Esophagus (tissue), 2 donors: ENCODE measurements around the gene ITFG2. TPM values are rescaled to one million over a fixed set of nuclear protein-coding genes. Genes with fewer than 3 reads are reported as not detected.

Experiments used
- H3K27ac ChIP-seq, 2 donors: one replicate each; pipeline ENCODE4 v1.5.1; 2013; ENCODE audit warnings: low read depth in 2 of 2, mild to moderate bottlenecking in 2 of 2, inconsistent platforms in 1 of 2, low read length in 1 of 2, moderate library complexity in 1 of 2
- H3K27me3 ChIP-seq, 2 donors: one replicate each; pipeline ENCODE4 v1.6.1; 2013; ENCODE audit warnings: low read length in 2 of 2, control low read depth in 1 of 2, mild to moderate bottlenecking in 1 of 2; ENCODE audit not compliant: insufficient read depth in 2 of 2, control insufficient read depth in 1 of 2
- H3K36me3 ChIP-seq, 2 donors: one replicate each; pipeline ENCODE4 v1.6.1; 2013; ENCODE audit warnings: low read length in 1 of 2; ENCODE audit not compliant: control insufficient read depth in 2 of 2, insufficient read depth in 2 of 2
- H3K4me1 ChIP-seq, 2 donors: one replicate each; pipeline ENCODE4 v1.6.1; 2013; ENCODE audit warnings: low read length in 1 of 2; ENCODE audit not compliant: control insufficient read depth in 2 of 2, insufficient read depth in 2 of 2
- H3K4me3 ChIP-seq, 2 donors: one replicate each; pipeline ENCODE4 v1.5.1; 2013; ENCODE audit warnings: low read length in 2 of 2, mild to moderate bottlenecking in 2 of 2, low read depth in 1 of 2, moderate library complexity in 1 of 2
- H3K9me3 ChIP-seq, 2 donors: one replicate each; pipeline ENCODE4 v1.6.1; 2013; ENCODE audit warnings: mild to moderate bottlenecking in 2 of 2, low read depth in 1 of 2, low read length in 1 of 2, moderate library complexity in 1 of 2; ENCODE audit not compliant: control insufficient read depth in 2 of 2, insufficient read depth in 1 of 2
- WGBS, 2 donors: extraction: QIAGEN DNeasy Blood & Tissue Kit; methylation state at CpG; one replicate each; pipeline ENCODE4 v1.1.7; 2013; 5-methylcytosine and 5-hydroxymethylcytosine counted together
- polyA plus RNA-seq, 2 donors: library from polyadenylated mRNA; stranded (reverse); fragments of 200-250 nt; gene quantifications; one replicate each; pipeline ENCODE4 v1.2.3, GENCODE V29; 2013
- donor health status: healthy with polysubstance abuse.
- donor health status: Bipolar disorder and iron deficiency.

Gene ITFG2
- polyA plus RNA-seq, 2 donors, result 19.9 to 31.2 TPM

- H3K9me3 ChIP-seq, result no peaks in the 10 kb centered on the region
- 62 to 71% methylated on average over 9 of the region's 9 CpGs for WGBS, 2 donors
- H3K27ac ChIP-seq, result no peak overlapping the region
- H3K36me3 ChIP-seq, result no peaks in the 10 kb centered on the region
- no peaks in the 10 kb centered on the region for H3K27me3 ChIP-seq
- H3K4me3 ChIP-seq, result no peak overlapping the region
- no peaks in the 10 kb centered on the region for H3K4me1 ChIP-seq
Measured at GRCh38 chr12:2841056-2841650, 28.7 kb downstream of the ITFG2 start.

GRCh38 chr12:2842948-2843347, 30.5 kb downstream of the ITFG2 start:
- H3K4me3 ChIP-seq, result no peak overlapping the region
- H3K36me3 ChIP-seq, result no peaks in the 10 kb centered on the region
- no peaks in the 10 kb centered on the region for H3K27me3 ChIP-seq
- no peaks in the 10 kb centered on the region for H3K9me3 ChIP-seq
- no peaks in the 10 kb centered on the region for H3K4me1 ChIP-seq
- no peak overlapping the region for H3K27ac ChIP-seq
- 79 to 80% methylated on average over 5 of the region's 5 CpGs for WGBS, 2 donors

DNA sequence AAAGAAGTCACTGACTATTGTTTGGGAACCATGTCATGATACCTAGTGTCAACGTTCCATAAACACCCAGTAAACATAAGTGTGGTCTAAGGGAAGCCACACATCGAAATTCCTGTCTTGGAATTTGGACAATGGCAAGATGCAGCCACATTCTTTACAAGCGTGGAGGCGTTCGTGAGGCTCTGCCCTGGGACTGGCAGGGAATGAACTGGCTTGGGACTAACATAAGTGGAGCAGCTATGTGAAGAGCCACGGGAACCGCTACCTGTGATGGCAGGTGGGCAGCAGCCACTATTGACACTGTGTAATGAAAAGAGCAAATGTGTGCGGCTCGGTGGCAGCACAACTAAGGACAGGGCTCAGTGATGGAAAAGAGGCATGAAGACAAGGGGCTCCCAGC, 32.3 kb downstream of the ITFG2 start:
- Histone ChIP-seq H3K9me3 (no peaks in the 10 kb centered on the region), H3K4me1 (no peaks in the 10 kb centered on the region), H3K27ac (no peak overlapping the region), H3K27me3 (no peaks in the 10 kb centered on the region), H3K36me3 (no peaks in the 10 kb centered on the region), H3K4me3 (no peak overlapping the region)
- 77 to 82% methylated on average over 9 of the region's 9 CpGs for WGBS, 2 donors

GRCh38 chr12:2845280-2845679, 32.8 kb downstream of the ITFG2 start:
- H3K4me3 ChIP-seq, result no peak overlapping the region
- 31 to 49% methylated on average over 6 of the region's 6 CpGs for WGBS, 2 donors
- no peaks in the 10 kb centered on the region for H3K9me3 ChIP-seq
- no peaks in the 10 kb centered on the region for H3K36me3 ChIP-seq
- H3K27me3 ChIP-seq, result no peaks in the 10 kb centered on the region
- no peak overlapping the region for H3K27ac ChIP-seq
- no peaks in the 10 kb centered on the region for H3K4me1 ChIP-seq

- Histone ChIP-seq H3K36me3 (no peaks in the 10 kb centered on the region), H3K27ac (no peak overlapping the region), H3K4me1 (no peaks in the 10 kb centered on the region), H3K27me3 (no peaks in the 10 kb centered on the region), H3K9me3 (no peaks in the 10 kb centered on the region), H3K4me3 (no peak overlapping the region)
- 91 to 94% methylated on average over 3 of the region's 3 CpGs for WGBS, 2 donors
Measured at GRCh38 chr12:2851931-2852330, 39.5 kb downstream of the ITFG2 start.

DNA sequence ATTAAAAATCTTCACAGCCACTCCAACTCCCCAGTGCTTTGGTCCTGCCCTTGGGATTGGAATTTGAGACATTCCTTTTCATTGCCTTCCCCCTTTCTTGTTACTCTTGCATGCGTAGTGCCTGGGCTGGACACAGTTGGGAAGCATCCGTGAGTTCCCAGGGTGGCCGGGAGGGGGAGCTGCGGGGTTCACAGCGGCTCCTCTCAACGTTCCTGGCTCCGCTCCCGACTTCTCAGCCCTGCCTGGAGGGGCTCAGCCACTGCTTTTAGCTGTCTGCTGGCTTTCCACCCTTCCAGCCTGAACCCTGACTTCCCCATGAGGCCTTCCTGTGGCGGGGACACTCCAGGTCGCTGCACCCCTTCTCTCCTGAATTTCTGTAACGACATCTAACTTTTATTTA, 41.2 kb downstream of the ITFG2 start:
- no peak overlapping the region for H3K4me3 ChIP-seq
- peaks cover 0 to 3% of the 10 kb centered on the region in 2 donors for H3K36me3 ChIP-seq
- WGBS, 2 donors, result 27 to 30% methylated on average over 11 of the region's 11 CpGs
- H3K27ac ChIP-seq, result no peak overlapping the region
- no peaks in the 10 kb centered on the region for H3K4me1 ChIP-seq
- no peaks in the 10 kb centered on the region for H3K27me3 ChIP-seq
- no peaks in the 10 kb centered on the region for H3K9me3 ChIP-seq

- WGBS, 2 donors, result 71 to 87% methylated on average over 25 of the region's 25 CpGs
- Histone ChIP-seq H3K27me3 (no peaks in the 10 kb centered on the region), H3K4me1 (no peaks in the 10 kb centered on the region), H3K4me3 (no peak overlapping the region), H3K9me3 (no peaks in the 10 kb centered on the region), H3K27ac (no peak overlapping the region), H3K36me3 (peaks cover 0 to 12% of the 10 kb centered on the region in 2 donors)
Measured at GRCh38 chr12:2854669-2855453, 42.4 kb downstream of the ITFG2 start.

- 87 to 97% methylated on average over 7 of the region's 7 CpGs for WGBS, 2 donors
- Histone ChIP-seq H3K36me3 (peaks cover 0 to 12% of the 10 kb centered on the region in 2 donors), H3K27ac (no peak overlapping the region)
Measured at GRCh38 chr12:2855546-2855945, 43.1 kb downstream of the ITFG2 start.

DNA sequence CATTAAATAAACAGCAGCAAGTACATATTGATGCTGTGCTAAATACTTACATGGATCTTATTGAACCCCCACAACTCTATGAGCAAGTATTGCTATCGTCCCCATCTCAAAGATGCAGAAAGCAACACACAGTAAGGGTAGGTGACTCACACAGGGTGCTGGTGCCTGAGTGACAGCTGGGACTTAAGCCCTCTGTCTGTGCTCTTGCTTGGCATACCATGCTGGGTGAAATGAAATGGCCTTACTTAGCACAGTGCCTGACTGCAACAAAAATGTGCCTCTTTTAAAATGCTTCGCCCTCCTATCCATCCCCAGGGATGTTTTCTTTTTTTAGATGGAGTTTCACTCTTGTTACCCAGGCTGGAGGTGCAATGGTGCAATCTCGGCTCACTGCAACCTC, 43.6 kb downstream of the ITFG2 start:
- WGBS, 2 donors, result 88 to 93% methylated on average over 3 of the region's 3 CpGs
- no peak overlapping the region for H3K4me3 ChIP-seq
- H3K36me3 ChIP-seq, result peaks cover 0 to 12% of the 10 kb centered on the region in 2 donors
- H3K9me3 ChIP-seq, result no peaks in the 10 kb centered on the region
- H3K27ac ChIP-seq, result no peak overlapping the region
- no peaks in the 10 kb centered on the region for H3K27me3 ChIP-seq
- H3K4me1 ChIP-seq, result no peaks in the 10 kb centered on the region

More at GRCh38 chr12:2855546-2855945, 43.1 kb downstream of the ITFG2 start:
- Histone ChIP-seq H3K9me3 (no peaks in the 10 kb centered on the region), H3K27me3 (no peaks in the 10 kb centered on the region), H3K4me1 (no peaks in the 10 kb centered on the region), H3K4me3 (no peak overlapping the region)

GRCh38 chr12:2857021-2857431, 44.6 kb downstream of the ITFG2 start, which contains the start of gene TEX52:
TEX52 (minus strand) TSS chr12:2857039; CDS start chr12:2857026, 13 bp downstream.
- Histone ChIP-seq H3K4me1 (no peaks in the 10 kb centered on the region), H3K9me3 (no peaks in the 10 kb centered on the region), H3K4me3 (no peak within 1 kb of the TSS), H3K27ac (no peak within 1 kb of the TSS), H3K36me3 (peaks cover 0 to 12% of the 10 kb centered on the region in 2 donors), H3K27me3 (no peaks in the 10 kb centered on the region)
- 73 to 87% methylated on average over 3 of the region's 3 CpGs for WGBS, 2 donors
